GM12878 (cell line): ENCODE data around the gene RTF1.

Experiments used
- CTCF ChIP-seq, 3 experiments: IDR thresholded peaks in 2 of 3; conservative IDR thresholded peaks in 1 of 3; 2 replicates each; pipeline ENCODE4 v1.5.1; 2011; ENCODE audit warnings: low read depth in 3 of 3, low read length in 3 of 3, mild to moderate bottlenecking in 3 of 3, control low read depth in 2 of 3, moderate library complexity in 2 of 3, inconsistent platforms in 1 of 3, mixed read lengths in 1 of 3; ENCODE audit not compliant: control insufficient read depth in 2 of 3, insufficient read depth in 1 of 3; ENCODE audit errors: extremely low read depth in 1 of 3
- EGR1 ChIP-seq, 2 experiments: IDR thresholded peaks; 1 replicate in 1 of 2; 2 replicates in 1 of 2; pipeline ENCODE4 v1.6.1; 2011 to 2012; ENCODE audit warnings: low read depth in 2 of 2, low read length in 2 of 2, borderline replicate concordance in 1 of 2, mild to moderate bottlenecking in 1 of 2, moderate library complexity in 1 of 2
- EP300 ChIP-seq, 2 experiments: fragments of 150-350 bp in 1 of 2; IDR thresholded peaks; 2 replicates each; pipeline ENCODE4 v1.6.1; 2011 to 2012; ENCODE audit warnings: low read depth in 2 of 2, low read length in 2 of 2, borderline replicate concordance in 1 of 2, improper control_type of control experiment in 1 of 2, inconsistent platforms in 1 of 2; ENCODE audit not compliant: control insufficient read depth in 1 of 2
- ETV6 ChIP-seq, 2 experiments: fragments of 450-650 bp in 1 of 2; IDR thresholded peaks in 1 of 2; conservative IDR thresholded peaks in 1 of 2; 2 replicates each; pipeline ENCODE4 v1.6.1; 2014; ENCODE audit warnings: antibody characterized with exemption in 1 of 2, borderline replicate concordance in 1 of 2, low read depth in 1 of 2, mild to moderate bottlenecking in 1 of 2, moderate library complexity in 1 of 2
- SIN3A ChIP-seq: IDR thresholded peaks from 2 replicates; pipeline ENCODE4 v1.6.1; 2012; ENCODE audit warnings: low read depth, low read length, improper control_type of control experiment
- SIX5 ChIP-seq: IDR thresholded peaks from 2 replicates; pipeline ENCODE4 v1.6.1; 2011; ENCODE audit warnings: mild to moderate bottlenecking, low read depth, low read length, moderate library complexity; ENCODE audit not compliant: severe bottlenecking
- SRF ChIP-seq, 2 experiments: IDR thresholded peaks; 2 replicates each; pipeline ENCODE4 v1.6.1; 2011; ENCODE audit warnings: low read depth in 2 of 2, low read length in 2 of 2, mild to moderate bottlenecking in 1 of 2, moderate library complexity in 1 of 2
- YY1 ChIP-seq: IDR thresholded peaks from 2 replicates; pipeline ENCODE4 v1.6.1; 2011; ENCODE audit warnings: low read depth, mild to moderate bottlenecking, low read length
- ZBTB11 ChIP-seq: fragments of 450-650 bp; formaldehyde crosslinking; IDR thresholded peaks from 2 replicates; pipeline ENCODE4 v1.5.0; 2022; ENCODE audit warnings: mild to moderate bottlenecking, missing genetic modification characterization
- ZNF274 ChIP-seq: IDR thresholded peaks from one replicate; pipeline ENCODE4 v1.8.0; 2011; ENCODE audit not compliant: insufficient read length, insufficient read depth

GRCh38 chr15:41510728-41511127 is 93.8 kb downstream of the RTF1 start:
- no peak for TF ChIP-seq ZBTB11 (CRISPR knock-in tag)
- no peak for TF ChIP-seq ZNF274
- TF ChIP-seq EP300 (IDR thresholded peaks at IDR 0.05; ENCODE audit: borderline replicate concordance in 1 of 2, control insufficient read depth in 1 of 2, low read depth in 2 of 2, low read length in 2 of 2) = no peak
- no peak for TF ChIP-seq SIX5
- no peak for TF ChIP-seq CTCF (IDR thresholded peaks at IDR 0.05 in 2 of 3, conservative IDR thresholded peaks at IDR 0.05 in 1 of 3; ENCODE audit: control insufficient read depth in 2 of 3, extremely low read depth in 1 of 3, insufficient read depth in 1 of 3, low read depth in 3 of 3, low read length in 3 of 3)
- TF ChIP-seq SRF (IDR thresholded peaks at IDR 0.05; ENCODE audit: low read depth in 2 of 2, low read length in 2 of 2) = no peak
- no peak for TF ChIP-seq YY1
- no peak for TF ChIP-seq ETV6 (conservative IDR thresholded peaks at IDR 0.05 in 1 of 2, IDR thresholded peaks at IDR 0.05 in 1 of 2; ENCODE audit: borderline replicate concordance in 1 of 2, low read depth in 1 of 2)
- no peak for TF ChIP-seq SIN3A
- TF ChIP-seq EGR1 (IDR thresholded peaks at IDR 0.05; ENCODE audit: borderline replicate concordance in 1 of 2, low read depth in 2 of 2, low read length in 2 of 2) = no peak
